HG03565 (cell line): ENCODE results near the gene MIAT.

ENCODE experiments used
- ATAC-seq: cut with Tn5 transposase; IDR thresholded peaks from one replicate; pipeline ENCODE4 v1.9.1; 2021; ENCODE audit warnings: mild to moderate bottlenecking, moderate library complexity; ENCODE audit not compliant: unreplicated experiment

Gene MIAT

GRCh38 chr22:26665813-26666231 is 8.4 kb downstream of the MIAT start:
- no peak for ATAC-seq

- ATAC-seq, result no peak
Observed at GRCh38 chr22:26667140-26667539, 9.8 kb downstream of the MIAT start.

- ATAC-seq, result no peak
Observed at GRCh38 chr22:26669060-26669481, 11.7 kb downstream of the MIAT start.

- ATAC-seq, result no peak
Observed at GRCh38 chr22:26670459-26670858, 13.1 kb downstream of the MIAT start.

GRCh38 chr22:26671317-26672059 is 14.1 kb downstream of the MIAT start:
- no peak for ATAC-seq

GRCh38 chr22:26672060-26672471 is 14.7 kb downstream of the MIAT start:
- ATAC-seq, result peak; percentile 3

- ATAC-seq, result peak; percentile 46
Observed at GRCh38 chr22:26672590-26673468, 15.4 kb downstream of the MIAT start.

- no peak for ATAC-seq
Observed at GRCh38 chr22:26673486-26673885, 16.1 kb downstream of the MIAT start.

- ATAC-seq, result no peak
Observed at GRCh38 chr22:26674211-26675190, 17.1 kb downstream of the MIAT start.

GRCh38 chr22:26675687-26676268 is 18.4 kb downstream of the MIAT start:
- ATAC-seq, result no peak

GRCh38 chr22:26677217-26677616 is 19.8 kb downstream of the MIAT start:
- ATAC-seq, result no peak

GRCh38 chr22:26679003-26679629 is 21.7 kb downstream of the MIAT start:
- no peak for ATAC-seq

- no peak for ATAC-seq
Observed at GRCh38 chr22:26680485-26680884, 23.1 kb downstream of the MIAT start.

- ATAC-seq, result no peak
Observed at GRCh38 chr22:26681395-26681821, 24.0 kb downstream of the MIAT start.

GRCh38 chr22:26684168-26684567 is 26.8 kb downstream of the MIAT start:
- ATAC-seq, result no peak

GRCh38 chr22:26685601-26686000 is 28.2 kb downstream of the MIAT start:
- ATAC-seq, result no peak

GRCh38 chr22:26687439-26687838 is 30.1 kb downstream of the MIAT start:
- no peak for ATAC-seq

- ATAC-seq, result no peak
Observed at GRCh38 chr22:26689513-26690301, 32.3 kb downstream of the MIAT start.
